ENCODE measurements around the gene CCR1.

CCR1 gene

GRCh38 chr3:46208167-46208704 is at the start of gene CCR1:
Gene CCR1 (minus strand): TSS chr3:46208313. CDS start chr3:46204313, 4,000 bp downstream.
- no peak for TF ChIP-seq JUND (IDR thresholded peaks at IDR 0.05; ENCODE audit: low read depth)
- DNase-seq (ENCODE audit: low read depth in 1 of 2, low spot score in 1 of 2), result peak in 1 of 2 experiments; percentile 73
- in situ Hi-C loops (cut with HindIII; ENCODE audit: low pct_unique_long_range_greater_than_20kb, low sequenced_read_pairs), result no loop called here

GRCh38 chr3:46252980-46253379 is 44.9 kb upstream of the CCR1 start:
- in situ Hi-C loops (cut with HindIII; ENCODE audit: low pct_unique_long_range_greater_than_20kb, low sequenced_read_pairs), result no loop called here
- no peak for DNase-seq (ENCODE audit: low read depth in 1 of 2, low spot score in 1 of 2)

GRCh38 chr3:46245146-46245545 is 37.0 kb upstream of the CCR1 start:
- in situ Hi-C loops (cut with HindIII; ENCODE audit: low pct_unique_long_range_greater_than_20kb, low sequenced_read_pairs), result no loop called here
- no peak for TF ChIP-seq JUND (IDR thresholded peaks at IDR 0.05; ENCODE audit: low read depth)
- no peak for DNase-seq (ENCODE audit: low read depth in 1 of 2, low spot score in 1 of 2)

More at GRCh38 chr3:46252980-46253379, 44.9 kb upstream of the CCR1 start:
- TF ChIP-seq JUND (IDR thresholded peaks at IDR 0.05; ENCODE audit: low read depth), result no peak

GRCh38 chr3:46243560-46243959 is 35.4 kb upstream of the CCR1 start:
- no peak for DNase-seq (ENCODE audit: low read depth in 1 of 2, low spot score in 1 of 2)
- in situ Hi-C loops (cut with HindIII; ENCODE audit: low pct_unique_long_range_greater_than_20kb, low sequenced_read_pairs), result no loop called here
- TF ChIP-seq JUND (IDR thresholded peaks at IDR 0.05; ENCODE audit: low read depth), result no peak

GRCh38 chr3:46242120-46242519 is 34.0 kb upstream of the CCR1 start, which contains the start of gene CCR3:
Gene CCR3 (plus strand): TSS chr3:46242460. CDS start chr3:46265159, 22,699 bp downstream.
- no peak for TF ChIP-seq JUND (IDR thresholded peaks at IDR 0.05; ENCODE audit: low read depth)
- in situ Hi-C loops (cut with HindIII; ENCODE audit: low pct_unique_long_range_greater_than_20kb, low sequenced_read_pairs), result no loop called here
- DNase-seq (ENCODE audit: low read depth in 1 of 2, low spot score in 1 of 2), result no peak

GRCh38 chr3:46239952-46240351 is 31.8 kb upstream of the CCR1 start:
- no peak for TF ChIP-seq JUND (IDR thresholded peaks at IDR 0.05; ENCODE audit: low read depth)
- in situ Hi-C loops (cut with HindIII; ENCODE audit: low pct_unique_long_range_greater_than_20kb, low sequenced_read_pairs), result no loop called here
- no peak for DNase-seq (ENCODE audit: low read depth in 1 of 2, low spot score in 1 of 2)

- DNase-seq (ENCODE audit: low read depth in 1 of 2, low spot score in 1 of 2), result no peak
- no peak for TF ChIP-seq JUND (IDR thresholded peaks at IDR 0.05; ENCODE audit: low read depth)
- in situ Hi-C loops (cut with HindIII; ENCODE audit: low pct_unique_long_range_greater_than_20kb, low sequenced_read_pairs), result no loop called here
Observed at GRCh38 chr3:46239301-46239938, 31.3 kb upstream of the CCR1 start.

- no peak for TF ChIP-seq JUND (IDR thresholded peaks at IDR 0.05; ENCODE audit: low read depth)
- in situ Hi-C loops (cut with HindIII; ENCODE audit: low pct_unique_long_range_greater_than_20kb, low sequenced_read_pairs), result no loop called here
- DNase-seq (ENCODE audit: low read depth in 1 of 2, low spot score in 1 of 2), result no peak
Observed at GRCh38 chr3:46238386-46238785, 30.3 kb upstream of the CCR1 start.

- TF ChIP-seq JUND (IDR thresholded peaks at IDR 0.05; ENCODE audit: low read depth), result no peak
- in situ Hi-C loops (cut with HindIII; ENCODE audit: low pct_unique_long_range_greater_than_20kb, low sequenced_read_pairs), result no loop called here
- DNase-seq (ENCODE audit: low read depth in 1 of 2, low spot score in 1 of 2), result no peak
Observed at GRCh38 chr3:46236294-46237054, 28.4 kb upstream of the CCR1 start.

- DNase-seq (ENCODE audit: low read depth in 1 of 2, low spot score in 1 of 2), result no peak
- in situ Hi-C loops (cut with HindIII; ENCODE audit: low pct_unique_long_range_greater_than_20kb, low sequenced_read_pairs), result no loop called here
- TF ChIP-seq JUND (IDR thresholded peaks at IDR 0.05; ENCODE audit: low read depth), result no peak
Observed at GRCh38 chr3:46235425-46235824, 27.3 kb upstream of the CCR1 start.

GRCh38 chr3:46233194-46233593 is 25.1 kb upstream of the CCR1 start:
- in situ Hi-C loops (cut with HindIII; ENCODE audit: low pct_unique_long_range_greater_than_20kb, low sequenced_read_pairs), result no loop called here
- DNase-seq (ENCODE audit: low read depth in 1 of 2, low spot score in 1 of 2), result no peak
- TF ChIP-seq JUND (IDR thresholded peaks at IDR 0.05; ENCODE audit: low read depth), result no peak

- DNase-seq (ENCODE audit: low read depth in 1 of 2, low spot score in 1 of 2), result no peak
- in situ Hi-C loops (cut with HindIII; ENCODE audit: low pct_unique_long_range_greater_than_20kb, low sequenced_read_pairs), result no loop called here
- TF ChIP-seq JUND (IDR thresholded peaks at IDR 0.05; ENCODE audit: low read depth), result no peak
Observed at GRCh38 chr3:46231323-46231722, 23.2 kb upstream of the CCR1 start.
